Upper lobe of right lung (tissue), 1 donor: ENCODE results near the gene PANX1. TPM values are rescaled to one million over a fixed set of nuclear protein-coding genes. Genes with fewer than 3 reads are reported as not detected.
"Not testable (repeated sequence)": the region's sequence is repeated elsewhere in the genome, so short reads cannot be mapped to it uniquely, and the experiment has no call there.

Experiments used
- ATAC-seq: fragments of 200-7000 bp; cut with Tn5 transposase; one replicate; pipeline ENCODE4 v1.9.1; 2020; ENCODE audit warnings: mild to moderate bottlenecking, moderate library complexity
- DNase-seq: peaks from one replicate; pipeline ENCODE4 v3.0.0-alpha.2; 2020
- H3K27ac ChIP-seq: fragments of 200-600 bp; one replicate; pipeline ENCODE4 v1.8.0; 2022
- H3K27me3 ChIP-seq: fragments of 200-600 bp; one replicate; pipeline ENCODE4 v1.8.0; 2022; ENCODE audit warnings: mild to moderate bottlenecking
- H3K36me3 ChIP-seq: fragments of 200-600 bp; one replicate; pipeline ENCODE4 v1.8.0; 2022
- H3K4me1 ChIP-seq: fragments of 200-600 bp; one replicate; pipeline ENCODE4 v1.8.0; 2022
- H3K4me3 ChIP-seq: fragments of 200-600 bp; one replicate; pipeline ENCODE4 v1.8.0; 2022; ENCODE audit warnings: mild to moderate bottlenecking
- H3K9me3 ChIP-seq: fragments of 200-600 bp; one replicate; pipeline ENCODE4 v1.8.0; 2022
- CTCF ChIP-seq: fragments of 200-600 bp; IDR thresholded peaks from one replicate; pipeline ENCODE4 v1.8.0; 2022; ENCODE audit warnings: antibody characterized with exemption
- intact Hi-C: fragments of 100-400 bp; cut with DNase I; formaldehyde crosslinking; loops from one replicate; pipeline ENCODE4 v1.11.0; 2022
- total RNA-seq: library from RNA; stranded (reverse); fragmentation: NEBNext Ultra II Directional; extraction: Animal tissue kit (Norgen Biotek cat#: 25700); gene quantifications from one replicate; pipeline ENCODE4 v1.2.1, GENCODE V29; 2021
- donor health status: DM: no; HTN: yes; CAD: no; lungs with severe emphysema.

PANX1 gene
- total RNA-seq, 1 donor from 2014 or later: 20.0 TPM

- no peak for TF ChIP-seq CTCF
- DNase-seq (no peak), ATAC-seq (no peak)
- Histone ChIP-seq H3K27ac (no peak overlapping the region), H3K4me3 (no peak overlapping the region), H3K4me1 (no peaks in the 10 kb centered on the region), H3K27me3 (no peaks in the 10 kb centered on the region), H3K9me3 (no peaks in the 10 kb centered on the region), H3K36me3 (no peaks in the 10 kb centered on the region)
- intact Hi-C loops: no loop called here
Observed at GRCh38 chr11:94111241-94111640, 17.4 kb upstream of the PANX1 start.

- TF ChIP-seq CTCF: no peak
- H3K27me3 ChIP-seq: no peaks in the 10 kb centered on the region
- no peaks in the 10 kb centered on the region for H3K36me3 ChIP-seq
- H3K4me1 ChIP-seq: no peaks in the 10 kb centered on the region
- no peaks in the 10 kb centered on the region for H3K9me3 ChIP-seq
- H3K4me3 ChIP-seq: no peak overlapping the region
- no peak for DNase-seq
- no peak for ATAC-seq
- no peak overlapping the region for H3K27ac ChIP-seq
- intact Hi-C loops: no loop called here
Observed at GRCh38 chr11:94111660-94112059, 17.0 kb upstream of the PANX1 start.

- Histone ChIP-seq H3K36me3 (no peaks in the 10 kb centered on the region), H3K4me3 (no peak overlapping the region), H3K4me1 (no peaks in the 10 kb centered on the region), H3K9me3 (no peaks in the 10 kb centered on the region), H3K27ac (no peak overlapping the region), H3K27me3 (no peaks in the 10 kb centered on the region)
- intact Hi-C loops: no loop called here
- TF ChIP-seq CTCF: no peak
- no peak for ATAC-seq
- no peak for DNase-seq
Observed at GRCh38 chr11:94112206-94112953, 16.3 kb upstream of the PANX1 start.

- Histone ChIP-seq H3K27ac (no peak overlapping the region), H3K4me1 (no peaks in the 10 kb centered on the region), H3K4me3 (no peak overlapping the region), H3K36me3 (no peaks in the 10 kb centered on the region), H3K9me3 (no peaks in the 10 kb centered on the region), H3K27me3 (no peaks in the 10 kb centered on the region)
- no peak for TF ChIP-seq CTCF
- DNase-seq: no peak
- intact Hi-C loops: no loop called here
- no peak for ATAC-seq
Observed at GRCh38 chr11:94117197-94117574, 11.5 kb upstream of the PANX1 start.

GRCh38 chr11:94117871-94118270 lies 10.8 kb upstream of the PANX1 start:
- no peak for TF ChIP-seq CTCF
- H3K36me3 ChIP-seq: no peaks in the 10 kb centered on the region
- no peak for ATAC-seq
- intact Hi-C loops: no loop called here
- no peak overlapping the region for H3K27ac ChIP-seq
- no peaks in the 10 kb centered on the region for H3K27me3 ChIP-seq
- no peak for DNase-seq
- no peaks in the 10 kb centered on the region for H3K4me1 ChIP-seq
- no peak overlapping the region for H3K4me3 ChIP-seq
- H3K9me3 ChIP-seq: no peaks in the 10 kb centered on the region

GRCh38 chr11:94119676-94120075 lies 9.0 kb upstream of the PANX1 start:
- H3K4me1 ChIP-seq, intact Hi-C loops, H3K36me3 ChIP-seq, H3K4me3 ChIP-seq, DNase-seq, H3K27ac ChIP-seq, H3K27me3 ChIP-seq, H3K9me3 ChIP-seq, ATAC-seq: not testable (repeated sequence)

- DNase-seq, H3K4me3 ChIP-seq, H3K27ac ChIP-seq, H3K27me3 ChIP-seq, H3K36me3 ChIP-seq, ATAC-seq, intact Hi-C loops, H3K9me3 ChIP-seq, H3K4me1 ChIP-seq: not testable (repeated sequence)
Observed at GRCh38 chr11:94120516-94120915, 8.1 kb upstream of the PANX1 start.
